HG03571 (cell line): Measurements from ENCODE around the gene ADAMTS2.
"Not testable (repeated sequence)": the region's sequence is repeated elsewhere in the genome, so short reads cannot be mapped to it uniquely, and the experiment has no call there.

Experiments used
- ATAC-seq: cut with Tn5 transposase; IDR thresholded peaks from one replicate; pipeline ENCODE4 v1.9.1; 2021; ENCODE audit not compliant: unreplicated experiment

Gene ADAMTS2

GRCh38 chr5:179327021-179327735 is 18.1 kb downstream of the ADAMTS2 start:
- no peak for ATAC-seq

- ATAC-seq, result no peak
Measured at GRCh38 chr5:179326122-179326927, 18.9 kb downstream of the ADAMTS2 start.

- ATAC-seq, result no peak
Measured at GRCh38 chr5:179325296-179326031, 19.8 kb downstream of the ADAMTS2 start.

DNA sequence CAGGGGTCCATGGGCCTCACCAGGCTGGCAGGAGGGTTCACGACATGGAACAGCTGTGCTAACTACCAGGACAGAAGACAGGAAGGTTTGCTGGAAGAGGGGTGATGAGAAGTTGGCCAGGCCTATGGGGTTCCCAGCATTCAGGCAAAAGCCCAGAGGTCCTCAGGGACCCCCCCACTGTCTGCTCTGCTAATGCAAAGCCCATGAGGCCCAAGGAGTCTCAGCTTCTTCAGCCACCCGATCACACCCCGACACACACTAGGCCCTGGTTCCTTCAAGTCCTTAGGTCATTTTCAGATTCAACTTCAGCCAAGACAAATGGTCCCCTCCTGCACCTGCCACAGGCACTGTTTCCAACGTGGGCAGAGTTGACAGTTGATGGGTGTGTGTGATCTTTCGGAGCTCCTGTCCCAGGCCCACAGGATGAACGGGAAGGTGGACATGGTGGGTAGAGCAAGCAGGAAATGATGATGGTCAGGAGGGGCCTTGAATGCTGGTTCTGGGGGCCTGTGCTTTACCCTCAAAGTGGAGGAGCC is 20.4 kb downstream of the ADAMTS2 start:
- ATAC-seq, result no peak

- not testable (repeated sequence) for ATAC-seq
Measured at GRCh38 chr5:179324316-179324715, 20.9 kb downstream of the ADAMTS2 start.

GRCh38 chr5:179323026-179323870 is 22.0 kb downstream of the ADAMTS2 start:
- no peak for ATAC-seq

DNA sequence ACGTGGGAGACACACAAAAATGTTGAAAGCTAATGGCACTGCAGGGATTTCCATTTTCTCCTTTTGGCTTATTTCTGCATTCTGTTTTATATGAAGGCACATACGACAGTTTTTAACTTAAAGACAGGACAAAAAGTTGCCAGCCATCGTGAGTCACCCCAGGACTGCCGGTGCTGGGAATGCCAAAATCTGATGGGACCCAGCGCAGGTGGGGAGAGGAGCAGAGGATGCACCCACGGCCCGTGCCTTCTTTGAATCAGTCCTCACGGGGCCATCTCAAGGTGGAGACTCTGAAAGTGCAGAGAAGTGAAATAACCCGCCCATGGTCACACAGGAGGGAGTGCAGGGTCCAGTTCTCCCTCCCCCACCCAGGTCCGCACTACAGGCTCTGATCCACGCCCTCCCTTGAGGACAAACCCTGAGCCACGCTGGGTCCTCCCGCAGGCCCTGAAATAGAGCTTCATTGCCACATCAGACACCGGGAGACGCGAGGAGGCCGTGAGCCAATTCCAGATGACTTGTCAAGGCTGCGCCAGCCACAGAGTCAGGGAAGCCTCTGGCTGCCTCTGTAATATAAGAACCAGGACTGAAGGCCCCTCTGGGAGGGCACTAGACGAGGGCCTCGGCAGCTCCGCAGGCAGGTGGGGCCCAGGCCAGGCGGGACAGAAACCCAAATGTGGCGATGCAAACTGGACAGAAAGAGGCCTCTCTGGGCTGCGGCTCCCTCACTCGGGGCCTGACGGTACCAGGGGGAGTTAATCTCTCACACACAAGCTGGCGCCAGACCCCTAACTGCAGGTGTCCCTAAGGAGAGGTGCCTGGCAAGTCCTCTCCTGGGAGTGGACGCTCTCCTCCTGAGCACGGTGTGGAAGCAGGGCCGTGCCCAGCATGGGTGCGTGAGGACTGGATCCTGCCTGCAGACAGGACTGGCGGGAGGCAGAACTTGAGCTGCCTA is 22.9 kb downstream of the ADAMTS2 start:
- ATAC-seq, result no peak

DNA sequence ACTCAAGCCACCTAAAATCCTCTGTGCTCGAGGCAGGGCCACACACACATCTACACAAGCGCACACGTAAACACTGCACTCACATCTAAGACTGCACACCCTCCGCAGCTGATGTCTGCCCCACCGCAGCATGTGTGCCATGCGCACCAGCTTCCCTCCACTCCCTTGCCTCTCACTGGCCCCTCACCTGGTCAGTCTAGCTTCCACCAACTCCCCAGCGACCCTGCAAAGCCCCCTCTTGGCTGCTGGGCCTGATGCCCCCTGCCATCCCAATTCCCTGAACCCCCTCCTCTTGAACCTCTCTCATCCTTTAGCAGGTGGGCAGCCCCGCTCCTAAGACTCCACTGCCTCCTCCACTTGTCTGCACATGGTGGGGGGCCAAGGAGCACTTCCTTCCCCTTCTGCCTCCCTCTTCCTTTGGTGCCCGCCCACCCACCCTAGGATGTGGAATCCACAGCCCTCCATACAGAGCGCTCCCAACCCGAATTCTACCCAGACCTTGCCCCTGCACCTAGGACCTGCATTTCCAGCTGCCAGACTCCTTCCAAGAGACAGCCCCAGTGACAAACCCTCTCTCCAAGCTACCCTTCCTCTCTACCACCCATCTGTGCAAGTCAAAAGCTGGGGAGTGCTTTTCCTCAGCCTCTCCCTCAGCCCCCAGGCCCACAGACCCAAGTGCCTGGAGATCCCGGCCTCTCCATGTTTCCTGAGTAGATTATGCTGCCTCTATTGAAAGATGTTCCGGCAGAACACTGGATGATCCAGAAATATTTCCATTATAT is 23.9 kb downstream of the ADAMTS2 start:
- no peak for ATAC-seq

GRCh38 chr5:179319741-179320281 is 25.4 kb downstream of the ADAMTS2 start:
- ATAC-seq, result no peak

- no peak for ATAC-seq
Measured at GRCh38 chr5:179319123-179319522, 26.1 kb downstream of the ADAMTS2 start.

GRCh38 chr5:179318221-179318955 is 26.9 kb downstream of the ADAMTS2 start:
- ATAC-seq, result no peak

GRCh38 chr5:179317411-179318220 is 27.6 kb downstream of the ADAMTS2 start:
- ATAC-seq, result no peak

- no peak for ATAC-seq
Measured at GRCh38 chr5:179316982-179317381, 28.3 kb downstream of the ADAMTS2 start.

DNA sequence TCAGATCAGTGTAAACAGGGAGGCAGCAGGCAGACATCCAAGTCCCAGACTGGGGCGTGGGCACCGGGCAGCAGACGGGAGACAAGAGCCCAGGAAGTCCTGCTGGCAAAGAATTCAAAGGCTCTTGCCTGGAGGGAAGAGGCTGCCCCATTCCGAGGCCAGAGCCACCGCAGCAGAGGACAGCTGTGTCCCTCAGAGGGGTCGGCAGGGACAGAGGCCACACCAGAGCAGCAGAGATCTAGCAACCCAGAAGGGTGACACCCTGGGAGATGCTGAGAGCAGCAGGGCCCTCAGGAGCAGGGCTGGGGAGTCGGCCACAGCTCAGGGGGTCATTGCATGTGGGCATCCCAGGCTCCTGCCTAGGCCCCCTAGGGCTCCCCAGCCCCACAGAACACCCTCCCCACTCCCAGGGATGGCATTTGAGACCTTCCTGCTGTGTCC is 29.1 kb downstream of the ADAMTS2 start:
- ATAC-seq, result no peak

DNA sequence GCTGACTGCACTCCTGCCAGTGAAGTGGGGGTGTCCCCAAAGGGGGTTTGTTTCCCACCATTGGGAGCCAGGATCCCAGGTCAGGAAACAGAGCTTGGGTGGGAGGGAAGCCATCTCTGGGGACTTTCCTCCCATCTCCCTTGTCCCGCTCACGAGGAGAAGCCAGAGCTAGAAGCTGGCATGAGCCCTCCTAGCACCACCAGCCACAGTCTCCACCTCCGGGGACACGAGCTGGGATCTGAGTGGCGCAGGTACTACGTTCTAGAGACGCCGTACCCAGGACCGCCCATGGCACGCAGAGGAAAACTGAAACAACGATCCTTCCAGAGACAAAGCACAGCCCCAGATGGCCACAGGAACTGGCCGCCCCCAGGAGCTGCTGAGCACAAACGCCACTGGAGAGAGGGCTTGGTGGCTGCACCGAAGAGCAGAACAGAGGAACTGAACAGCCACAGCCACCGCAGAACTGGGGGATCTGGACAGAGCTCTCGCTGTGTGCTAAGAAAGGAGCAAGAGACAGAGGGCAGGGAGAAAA is 29.8 kb downstream of the ADAMTS2 start:
- ATAC-seq, result no peak

DNA sequence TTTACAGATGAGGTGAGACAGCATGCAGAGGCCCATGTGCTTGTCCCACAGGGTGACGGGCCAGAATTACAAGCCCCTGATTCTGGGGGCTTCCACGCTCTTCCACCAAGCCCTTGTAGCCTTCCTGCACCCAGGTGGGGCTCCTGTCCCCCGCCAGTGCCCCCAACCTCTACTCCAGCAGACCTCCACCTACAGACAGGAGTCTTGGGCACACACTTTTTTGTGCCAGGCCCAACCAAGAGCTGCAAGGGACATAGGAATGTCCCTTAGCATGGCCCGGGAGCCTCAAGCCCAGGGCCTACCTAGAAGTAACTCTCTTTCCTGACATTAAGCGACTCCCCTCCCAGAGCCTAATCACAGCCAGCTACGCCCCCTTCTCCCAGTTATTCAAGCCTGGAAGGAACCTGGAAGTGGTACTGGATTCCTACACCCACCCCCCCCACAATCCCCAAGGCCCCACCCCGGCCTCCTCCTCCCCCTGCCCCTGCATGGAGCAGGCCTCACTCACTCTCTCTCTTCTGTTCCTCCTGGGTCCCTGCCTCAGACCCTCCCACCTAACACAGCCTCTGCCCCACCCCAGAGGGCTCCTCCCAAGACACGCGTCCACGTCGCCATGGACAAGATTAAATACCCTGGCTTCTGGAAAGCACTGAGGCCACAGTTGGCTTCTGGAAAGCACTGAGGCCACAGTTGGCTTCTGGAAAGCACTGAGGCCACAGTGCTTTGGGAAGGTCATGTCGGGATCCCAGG is 30.5 kb downstream of the ADAMTS2 start:
- ATAC-seq, result no peak
